DOHH2 (cell line): ENCODE results near the gene DCST1.

Experiments
- EZH2phosphoT487 ChIP-seq: fragments of 200-600 bp; sonication (generic); IDR thresholded peaks from 2 replicates; pipeline ENCODE4 v1.6.1; 2017; ENCODE audit warnings: borderline replicate concordance, mild to moderate bottlenecking, antibody characterized with exemption, low read length, moderate library complexity, mixed read lengths
- TF ChIP-seq, protein P1 (sequence below): fragments of 200-600 bp; sonication (generic); IDR thresholded peaks from one replicate; pipeline ENCODE4 v1.5.1; 2014; ENCODE audit warnings: antibody characterized with exemption, mild to moderate bottlenecking, low read depth, low read length; ENCODE audit not compliant: poor library complexity, severe bottlenecking

DNA sequence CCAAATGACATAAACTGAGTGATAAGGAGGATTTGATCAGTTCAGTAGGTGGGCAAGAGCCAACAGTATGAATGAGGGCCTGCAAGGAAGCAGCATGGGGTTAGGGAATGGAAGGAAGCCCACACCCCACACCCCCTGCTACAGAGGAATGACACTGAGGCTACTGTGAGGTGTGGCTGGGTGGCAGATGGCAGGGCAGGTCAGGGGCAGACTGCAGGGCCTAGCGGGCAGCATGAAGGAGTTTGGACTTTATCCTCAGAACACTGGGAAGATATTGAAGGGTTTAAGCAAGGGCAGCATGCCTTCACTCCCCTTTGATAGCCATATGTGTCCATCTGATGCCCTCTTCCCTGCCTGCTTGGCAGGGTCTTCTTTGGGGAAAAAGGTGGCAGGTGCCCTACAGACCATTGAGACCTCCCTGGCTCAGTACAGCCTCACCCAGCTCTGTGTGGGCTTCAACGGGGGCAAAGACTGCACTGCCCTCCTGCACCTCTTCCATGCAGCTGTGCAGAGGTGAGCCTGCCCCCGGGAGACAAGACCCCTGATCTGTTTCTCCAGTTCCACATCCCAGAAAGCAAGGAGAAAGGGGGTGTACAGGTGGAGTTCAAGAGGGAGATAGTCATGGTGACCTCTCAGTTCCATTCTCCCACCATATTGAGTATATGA lies 44.3 kb upstream of the DCST1 start:
- no peak for TF ChIP-seq EZH2phosphoT487
- TF ChIP-seq, protein P1, sequence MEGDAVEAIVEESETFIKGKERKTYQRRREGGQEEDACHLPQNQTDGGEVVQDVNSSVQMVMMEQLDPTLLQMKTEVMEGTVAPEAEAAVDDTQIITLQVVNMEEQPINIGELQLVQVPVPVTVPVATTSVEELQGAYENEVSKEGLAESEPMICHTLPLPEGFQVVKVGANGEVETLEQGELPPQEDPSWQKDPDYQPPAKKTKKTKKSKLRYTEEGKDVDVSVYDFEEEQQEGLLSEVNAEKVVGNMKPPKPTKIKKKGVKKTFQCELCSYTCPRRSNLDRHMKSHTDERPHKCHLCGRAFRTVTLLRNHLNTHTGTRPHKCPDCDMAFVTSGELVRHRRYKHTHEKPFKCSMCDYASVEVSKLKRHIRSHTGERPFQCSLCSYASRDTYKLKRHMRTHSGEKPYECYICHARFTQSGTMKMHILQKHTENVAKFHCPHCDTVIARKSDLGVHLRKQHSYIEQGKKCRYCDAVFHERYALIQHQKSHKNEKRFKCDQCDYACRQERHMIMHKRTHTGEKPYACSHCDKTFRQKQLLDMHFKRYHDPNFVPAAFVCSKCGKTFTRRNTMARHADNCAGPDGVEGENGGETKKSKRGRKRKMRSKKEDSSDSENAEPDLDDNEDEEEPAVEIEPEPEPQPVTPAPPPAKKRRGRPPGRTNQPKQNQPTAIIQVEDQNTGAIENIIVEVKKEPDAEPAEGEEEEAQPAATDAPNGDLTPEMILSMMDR = no peak
